Muscle layer of colon (tissue), 2 donors: ENCODE data around the gene FNDC3B.
A peak's percentile ranks its signal among the peaks of the same experiment; 100 is the strongest.

Source experiments
- H3K27ac ChIP-seq: one replicate; pipeline ENCODE4 v1.7.0; 2013; ENCODE audit warnings: low read depth, mild to moderate bottlenecking, low read length, moderate library complexity
- H3K27me3 ChIP-seq, 2 donors: one replicate each; pipeline ENCODE4 v1.7.0; 2013; ENCODE audit warnings: low read length in 2 of 2, mild to moderate bottlenecking in 2 of 2; ENCODE audit not compliant: insufficient read depth in 2 of 2, control insufficient read depth in 1 of 2
- H3K36me3 ChIP-seq: one replicate; pipeline ENCODE4 v1.7.0; 2013; ENCODE audit warnings: mild to moderate bottlenecking, low read length; ENCODE audit not compliant: insufficient read depth
- H3K4me1 ChIP-seq: one replicate; pipeline ENCODE4 v1.7.0; 2013; ENCODE audit warnings: mild to moderate bottlenecking, low read length; ENCODE audit not compliant: insufficient read depth
- H3K4me3 ChIP-seq, 2 donors: one replicate each; pipeline ENCODE4 v1.7.0; 2013; ENCODE audit warnings: low read length in 2 of 2, low read depth in 1 of 2, mild to moderate bottlenecking in 1 of 2, moderate library complexity in 1 of 2
- H3K9ac ChIP-seq: one replicate; pipeline ENCODE4 v1.7.0; 2013; ENCODE audit warnings: low read length
- H3K9me3 ChIP-seq: one replicate; pipeline ENCODE4 v1.7.0; 2013; ENCODE audit warnings: mild to moderate bottlenecking, low read length
- donor health status: abdominal sarcoma.
- donor health status: Adenocarcinoma of cecum.

The FNDC3B gene

GRCh38 chr3:172197344-172197743 is 158.0 kb downstream of the FNDC3B start:
- Histone ChIP-seq H3K27me3 (no peaks in the 10 kb centered on the region), H3K27ac (no peak overlapping the region), H3K36me3 (no peaks in the 10 kb centered on the region), H3K9me3 (no peaks in the 10 kb centered on the region), H3K9ac (no peak overlapping the region), H3K4me1 (peaks cover 38% of the 10 kb centered on the region), H3K4me3 (no peak overlapping the region)

GRCh38 chr3:172198428-172198827 is 159.1 kb downstream of the FNDC3B start:
- Histone ChIP-seq H3K4me1 (peaks cover 48% of the 10 kb centered on the region), H3K27me3 (no peaks in the 10 kb centered on the region)

GRCh38 chr3:172199850-172200369 is 160.5 kb downstream of the FNDC3B start:
- H3K9me3 ChIP-seq: no peaks in the 10 kb centered on the region
- no peaks in the 10 kb centered on the region for H3K27me3 ChIP-seq
- H3K36me3 ChIP-seq: no peaks in the 10 kb centered on the region
- no peak overlapping the region for H3K9ac ChIP-seq
- H3K27ac ChIP-seq: no peak overlapping the region
- no peak overlapping the region for H3K4me3 ChIP-seq
- peaks cover 59% of the 10 kb centered on the region for H3K4me1 ChIP-seq

More at GRCh38 chr3:172198428-172198827, 159.1 kb downstream of the FNDC3B start:
- Histone ChIP-seq H3K9me3 (no peaks in the 10 kb centered on the region), H3K36me3 (no peaks in the 10 kb centered on the region), H3K9ac (no peak overlapping the region), H3K27ac (no peak overlapping the region), H3K4me3 (no peak overlapping the region)

- no peak overlapping the region for H3K9ac ChIP-seq
- H3K36me3 ChIP-seq: no peaks in the 10 kb centered on the region
- no peaks in the 10 kb centered on the region for H3K9me3 ChIP-seq
- H3K27ac ChIP-seq: peak overlapping the region; percentile 60
- H3K27me3 ChIP-seq: no peaks in the 10 kb centered on the region
- peak overlapping the region; percentile 10 to 16 for H3K4me3 ChIP-seq
- H3K4me1 ChIP-seq: peaks cover 54% of the 10 kb centered on the region
Measured at GRCh38 chr3:172201136-172201869, 161.9 kb downstream of the FNDC3B start.

- Histone ChIP-seq H3K4me3 (no peak overlapping the region), H3K9me3 (no peaks in the 10 kb centered on the region), H3K4me1 (peaks cover 54% of the 10 kb centered on the region), H3K27me3 (no peaks in the 10 kb centered on the region), H3K9ac (no peak overlapping the region), H3K36me3 (no peaks in the 10 kb centered on the region), H3K27ac (peak overlapping the region; percentile 63)
Measured at GRCh38 chr3:172201870-172202236, 162.5 kb downstream of the FNDC3B start.

- Histone ChIP-seq H3K4me1 (peaks cover 54% of the 10 kb centered on the region), H3K9me3 (no peaks in the 10 kb centered on the region), H3K4me3 (no peak overlapping the region), H3K27me3 (no peaks in the 10 kb centered on the region), H3K27ac (peak overlapping the region; percentile 63), H3K36me3 (no peaks in the 10 kb centered on the region), H3K9ac (no peak overlapping the region)
Measured at GRCh38 chr3:172202797-172203196, 163.4 kb downstream of the FNDC3B start.

- Histone ChIP-seq H3K36me3 (no peaks in the 10 kb centered on the region), H3K9me3 (no peaks in the 10 kb centered on the region), H3K27ac (peak overlapping the region; percentile 40), H3K9ac (no peak overlapping the region), H3K27me3 (no peaks in the 10 kb centered on the region), H3K4me1 (peaks cover 54% of the 10 kb centered on the region), H3K4me3 (no peak overlapping the region)
Measured at GRCh38 chr3:172203522-172204258, 164.3 kb downstream of the FNDC3B start.

- H3K27me3 ChIP-seq: no peaks in the 10 kb centered on the region
- no peak overlapping the region for H3K9ac ChIP-seq
- peak overlapping the region; percentile 7 for H3K27ac ChIP-seq
- H3K36me3 ChIP-seq: no peaks in the 10 kb centered on the region
- no peak overlapping the region for H3K4me3 ChIP-seq
- peaks cover 61% of the 10 kb centered on the region for H3K4me1 ChIP-seq
- H3K9me3 ChIP-seq: no peaks in the 10 kb centered on the region
Measured at GRCh38 chr3:172204716-172205115, 165.3 kb downstream of the FNDC3B start.

GRCh38 chr3:172208586-172209332 is 169.4 kb downstream of the FNDC3B start:
- Histone ChIP-seq H3K4me3 (no peak overlapping the region), H3K27me3 (no peaks in the 10 kb centered on the region), H3K4me1 (peaks cover 44% of the 10 kb centered on the region), H3K27ac (no peak overlapping the region), H3K36me3 (no peaks in the 10 kb centered on the region), H3K9ac (no peak overlapping the region), H3K9me3 (no peaks in the 10 kb centered on the region)

- H3K9ac ChIP-seq: no peak overlapping the region
- H3K36me3 ChIP-seq: no peaks in the 10 kb centered on the region
- H3K4me3 ChIP-seq: no peak overlapping the region
- peaks cover 44% of the 10 kb centered on the region for H3K4me1 ChIP-seq
- H3K27ac ChIP-seq: no peak overlapping the region
- no peaks in the 10 kb centered on the region for H3K27me3 ChIP-seq
- H3K9me3 ChIP-seq: no peaks in the 10 kb centered on the region
Measured at GRCh38 chr3:172209333-172210321, 170.2 kb downstream of the FNDC3B start.
